ENCODE results near the gene TUBG2.

The TUBG2 gene

GRCh38 chr17:42700586-42701289 is 41.7 kb downstream of the TUBG2 start:
- no peak for DNase-seq

GRCh38 chr17:42702446-42702845 is 43.4 kb downstream of the TUBG2 start:
- no peak for DNase-seq

- DNase-seq = no peak
These were observed 45.4 kb downstream of the TUBG2 start for GRCh38 chr17:42704490-42704836.

DNA sequence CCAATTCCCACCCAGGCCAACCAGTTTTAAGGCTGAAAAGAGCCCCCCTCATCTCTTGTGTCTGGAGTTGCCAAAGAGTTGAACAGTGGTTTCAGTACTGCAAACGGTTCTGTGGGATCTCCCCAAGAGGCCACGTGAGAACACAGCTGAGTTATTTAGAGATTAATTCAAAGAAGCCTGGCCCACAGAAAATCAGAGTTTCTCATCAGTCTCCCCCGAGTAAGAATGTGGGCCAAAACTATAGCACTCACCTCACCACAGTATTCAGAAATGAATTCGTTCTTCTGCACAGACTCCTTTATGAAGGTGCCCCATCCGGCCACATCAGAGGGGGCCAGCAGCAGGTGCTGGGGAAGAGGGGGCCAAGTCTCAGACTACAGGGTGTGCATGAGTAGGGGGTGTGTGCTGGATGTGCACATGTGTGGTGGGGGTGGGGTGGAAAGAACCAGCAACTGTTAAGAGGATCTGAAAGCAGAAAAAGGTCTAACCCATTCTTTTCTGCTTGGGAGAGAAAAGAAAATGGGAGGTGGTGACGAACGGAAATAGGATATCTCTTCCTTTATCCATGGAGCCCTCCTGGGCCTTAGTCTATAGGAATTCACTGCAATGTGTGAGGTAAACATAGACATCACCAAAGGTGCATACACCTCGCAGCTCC is 45.9 kb downstream of the TUBG2 start:
- DNase-seq = no peak

DNA sequence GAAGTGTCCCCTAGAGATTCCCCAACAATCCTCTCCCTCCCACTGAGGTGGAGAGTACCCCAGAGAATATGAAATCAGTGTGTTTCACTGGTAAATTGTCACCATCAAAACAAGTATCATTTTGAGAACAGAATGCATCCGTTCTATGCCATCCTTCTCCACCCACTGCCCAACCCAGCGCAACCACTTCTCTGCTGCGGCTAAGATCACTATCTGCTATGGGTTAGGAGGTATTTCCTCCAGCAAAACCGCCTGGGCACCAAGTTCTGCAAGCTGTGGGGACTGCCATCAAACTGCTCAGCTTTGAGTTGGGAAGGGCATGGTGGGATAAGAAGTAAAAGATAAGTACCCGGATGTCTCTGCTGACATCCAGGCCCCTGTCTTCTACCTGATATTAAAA is 47.6 kb downstream of the TUBG2 start:
- DNase-seq = peak; percentile 20 to 32

GRCh38 chr17:42708588-42708987 is 49.5 kb downstream of the TUBG2 start:
- no peak for DNase-seq

- no peak for DNase-seq
These were observed 50.5 kb downstream of the TUBG2 start for GRCh38 chr17:42709561-42709960.

All from stimulated activated CD4-positive, alpha-beta T cell treated with anti-CD3 and anti-CD28 coated beads, Interleukin-4, amount 100 ng/mL, for 4 hours (primary cell).